GM10248 (cell line): Measurements from ENCODE around the gene LHPP.

Experiments
- CTCF ChIA-PET: fragments of 300-600 bp; sonication (Branson Sonifier 250); formaldehyde crosslinking; extraction: SDS; loops from one replicate; lab custom pipeline; 2021; ENCODE audit warnings: antibody characterized with exemption; lab: Yijun Ruan, JAX
- POLR2A ChIA-PET: fragments of 350-650 bp; sonication (Branson Sonifier 250); formaldehyde crosslinking; extraction: SDS; loops from one replicate; lab custom pipeline; 2020; ENCODE audit warnings: antibody characterized with exemption; lab: Yijun Ruan, JAX
- DNase-seq: peaks from one replicate; pipeline ENCODE4 v3.0.0; 2012; ENCODE audit errors: extremely low spot score
- TF ChIP-seq, protein P1 (sequence below): IDR thresholded peaks from 2 replicates; pipeline ENCODE4 v1.5.1; 2012; ENCODE audit warnings: mild to moderate bottlenecking, low read depth; ENCODE audit errors: extremely low read depth, missing control alignments, control extremely low read depth

The LHPP gene

DNA sequence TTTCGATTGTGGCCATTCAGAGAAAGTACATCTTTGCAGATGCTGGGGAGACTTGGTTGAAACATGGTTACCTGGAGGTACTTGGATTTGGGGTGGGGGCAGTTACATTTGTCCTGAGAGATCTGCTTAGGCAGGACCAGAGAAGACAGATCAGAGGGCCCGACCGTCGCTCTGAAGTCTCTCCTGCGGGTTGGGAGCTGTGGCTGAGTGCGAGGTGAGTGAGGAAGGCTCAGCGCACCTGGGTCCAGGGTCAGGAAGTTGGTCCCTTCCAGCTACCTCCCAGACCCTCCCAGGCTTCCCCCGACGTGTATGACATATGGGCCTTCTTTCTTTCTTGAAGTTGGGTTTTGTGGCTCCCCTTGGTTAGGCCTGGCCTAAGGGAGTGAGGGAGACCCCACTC is 56.3 kb downstream of the LHPP start:
- TF ChIP-seq, protein P1, sequence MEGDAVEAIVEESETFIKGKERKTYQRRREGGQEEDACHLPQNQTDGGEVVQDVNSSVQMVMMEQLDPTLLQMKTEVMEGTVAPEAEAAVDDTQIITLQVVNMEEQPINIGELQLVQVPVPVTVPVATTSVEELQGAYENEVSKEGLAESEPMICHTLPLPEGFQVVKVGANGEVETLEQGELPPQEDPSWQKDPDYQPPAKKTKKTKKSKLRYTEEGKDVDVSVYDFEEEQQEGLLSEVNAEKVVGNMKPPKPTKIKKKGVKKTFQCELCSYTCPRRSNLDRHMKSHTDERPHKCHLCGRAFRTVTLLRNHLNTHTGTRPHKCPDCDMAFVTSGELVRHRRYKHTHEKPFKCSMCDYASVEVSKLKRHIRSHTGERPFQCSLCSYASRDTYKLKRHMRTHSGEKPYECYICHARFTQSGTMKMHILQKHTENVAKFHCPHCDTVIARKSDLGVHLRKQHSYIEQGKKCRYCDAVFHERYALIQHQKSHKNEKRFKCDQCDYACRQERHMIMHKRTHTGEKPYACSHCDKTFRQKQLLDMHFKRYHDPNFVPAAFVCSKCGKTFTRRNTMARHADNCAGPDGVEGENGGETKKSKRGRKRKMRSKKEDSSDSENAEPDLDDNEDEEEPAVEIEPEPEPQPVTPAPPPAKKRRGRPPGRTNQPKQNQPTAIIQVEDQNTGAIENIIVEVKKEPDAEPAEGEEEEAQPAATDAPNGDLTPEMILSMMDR = no peak
- no peak for DNase-seq
- ChIA-PET CTCF (no interaction called here), POLR2A (no interaction called here)

DNA sequence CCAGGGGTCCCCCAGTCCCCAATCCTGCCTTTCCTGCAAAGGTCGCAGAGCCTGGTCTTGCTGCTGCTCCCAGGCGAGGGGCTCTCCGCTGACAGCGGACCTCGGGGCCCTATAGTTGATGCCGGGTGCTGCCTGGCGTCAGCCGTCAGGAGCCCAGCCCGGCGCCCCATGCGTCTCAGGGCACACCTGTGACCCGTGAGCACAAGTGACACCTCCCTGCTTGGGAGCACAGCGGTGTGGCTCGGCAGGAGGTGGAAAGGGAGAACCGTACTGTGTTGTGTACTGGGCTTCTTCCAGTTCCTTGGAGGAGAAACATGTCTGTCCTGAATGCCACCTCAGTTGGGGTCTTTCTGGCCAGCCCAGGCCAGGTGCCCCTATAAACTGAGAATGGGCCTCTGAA is 56.7 kb downstream of the LHPP start:
- ChIA-PET POLR2A (no interaction called here), CTCF (no interaction called here)
- TF ChIP-seq, protein P1 = no peak
- DNase-seq = no peak

- no peak for DNase-seq
- CTCF ChIA-PET = interaction anchor here (1.3 to 1.7 kb wide), 2 partner anchors 10 to 221 kb away, joined by 3 to 5 read pairs; no protein-coding TSS in a partner anchor
- TF ChIP-seq, protein P1 = no peak
- POLR2A ChIA-PET = no interaction called here
Measured at GRCh38 chr10:124520558-124521428, 59.2 kb downstream of the LHPP start.

DNA sequence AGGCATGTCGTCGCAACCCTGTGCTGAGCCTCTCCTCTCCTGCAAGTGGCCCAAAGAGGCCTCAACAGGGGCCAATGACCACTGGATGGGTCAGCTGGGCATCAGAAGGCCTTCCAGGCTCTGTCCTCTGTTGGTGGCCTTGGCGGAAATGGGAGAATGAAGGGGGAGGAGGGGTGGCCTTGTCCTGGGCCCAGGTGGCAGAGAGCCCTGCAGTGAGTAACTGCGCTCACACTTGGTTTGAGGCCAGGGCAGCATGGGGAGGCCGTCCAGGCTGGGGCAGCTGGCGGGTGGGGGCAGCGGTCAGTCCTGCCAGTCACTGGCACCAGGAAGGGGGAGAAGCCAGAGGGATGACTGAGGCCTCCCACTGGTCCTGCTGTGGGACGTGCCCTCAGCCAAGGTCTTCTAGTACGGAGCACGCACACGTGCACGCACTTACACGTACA is 59.8 kb downstream of the LHPP start:
- no peak for DNase-seq
- CTCF ChIA-PET = interaction anchor here (1.3 kb wide), 1 partner anchor 9 kb away, joined by 5 read pairs; no protein-coding TSS in a partner anchor
- POLR2A ChIA-PET = no interaction called here
- TF ChIP-seq, protein P1 = no peak

DNA sequence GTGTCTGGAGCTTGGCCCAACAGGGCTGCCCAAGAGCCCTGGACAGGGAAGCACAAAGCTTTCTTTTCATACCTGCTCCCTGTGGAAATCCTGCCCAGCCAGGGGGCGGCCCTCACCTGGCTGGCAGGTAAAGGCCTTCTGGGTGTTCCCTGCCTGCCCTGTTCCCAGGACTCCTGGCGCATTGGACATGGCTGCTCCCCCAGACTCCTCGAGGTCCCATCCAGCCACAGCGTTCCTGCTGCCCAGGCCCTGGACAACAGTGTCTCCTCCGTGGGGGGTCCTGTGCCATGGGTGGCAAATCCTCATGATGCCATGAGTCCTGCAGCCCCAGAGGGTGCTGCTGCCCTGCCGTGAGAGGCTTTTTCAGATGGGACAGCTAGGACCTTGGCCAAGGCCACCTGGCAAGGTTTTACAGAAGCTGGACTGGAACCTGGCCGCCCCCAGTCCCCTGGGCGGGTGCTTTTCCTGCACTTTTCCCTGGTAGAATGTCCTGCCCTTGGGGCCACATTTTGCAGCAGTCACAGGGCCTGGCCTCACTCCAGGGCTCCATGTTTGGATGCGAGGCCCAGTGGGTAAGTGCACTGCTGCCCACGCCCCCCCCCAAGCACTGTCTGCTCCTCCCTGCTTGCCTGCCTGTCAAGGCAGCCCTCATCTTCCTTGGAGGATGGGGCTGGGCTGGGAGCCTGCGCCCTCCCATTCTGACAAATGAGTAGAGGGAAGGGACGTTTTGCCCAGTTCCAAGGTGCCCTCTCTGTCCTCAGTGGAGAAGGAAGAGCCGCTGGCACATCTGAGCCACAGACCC is 60.7 kb downstream of the LHPP start:
- ChIA-PET POLR2A (no interaction called here), CTCF (interaction anchor here (1.5 kb wide), 1 partner anchor 219 kb away, joined by 4 read pairs; no protein-coding TSS in a partner anchor)
- TF ChIP-seq, protein P1 = no peak
- DNase-seq = no peak
